DMS 273 (cell line): ENCODE measurements around the gene RPL10A.
"Not testable (repeated sequence)": the region's sequence is repeated elsewhere in the genome, so short reads cannot be mapped to it uniquely, and the experiment has no call there.

Experiments
- DNase-seq: peaks from one replicate; lab custom pipeline; 2025; ENCODE audit not compliant: unreplicated experiment; lab: John Stamatoyannopoulos, UW

The RPL10A gene

GRCh38 chr6:35506536-35506935, 38.3 kb downstream of the RPL10A start:
- DNase-seq: no peak

- DNase-seq: no peak
Measured at GRCh38 chr6:35507221-35507620, 39.0 kb downstream of the RPL10A start.

GRCh38 chr6:35508027-35508426, 39.8 kb downstream of the RPL10A start:
- DNase-seq: no peak

- no peak for DNase-seq
Measured at GRCh38 chr6:35508542-35508941, 40.3 kb downstream of the RPL10A start.

- DNase-seq: peak; percentile 42
Measured at GRCh38 chr6:35510916-35511561, 42.8 kb downstream of the RPL10A start.

- no peak for DNase-seq
Measured at GRCh38 chr6:35511562-35511941, 43.4 kb downstream of the RPL10A start.

GRCh38 chr6:35512006-35512405, 43.8 kb downstream of the RPL10A start:
- DNase-seq: no peak

- DNase-seq: no peak
Measured at GRCh38 chr6:35512740-35513139, 44.5 kb downstream of the RPL10A start, which contains the start of gene TULP1. Gene TULP1 (minus strand): TSS chr6:35512896. CDS start chr6:35512858, 38 bp downstream.

- DNase-seq: no peak
Measured at GRCh38 chr6:35514587-35514986, 46.4 kb downstream of the RPL10A start.

- peak; percentile 41 for DNase-seq
Measured at GRCh38 chr6:35515939-35516338, 47.7 kb downstream of the RPL10A start.

GRCh38 chr6:35516712-35517111, 48.5 kb downstream of the RPL10A start:
- no peak for DNase-seq

GRCh38 chr6:35517978-35518377, 49.8 kb downstream of the RPL10A start:
- not testable (repeated sequence) for DNase-seq

GRCh38 chr6:35518566-35519312, 50.5 kb downstream of the RPL10A start:
- no peak for DNase-seq

GRCh38 chr6:35519313-35520015, 51.3 kb downstream of the RPL10A start:
- no peak for DNase-seq
